Non-pigmented ciliary epithelial cell (primary cell): ENCODE data around the gene MFGE8.

Experiments
- DNase-seq: peaks from one replicate; pipeline ENCODE4 v3.0.0-alpha.2; 2010; ENCODE audit warnings: low read depth

Gene MFGE8

GRCh38 chr15:88900309-88900981 lies 12.7 kb downstream of the MFGE8 start:
- DNase-seq = no peak

GRCh38 chr15:88899251-88899650 lies 13.9 kb downstream of the MFGE8 start:
- DNase-seq = no peak

- no peak for DNase-seq
Observed at GRCh38 chr15:88898736-88899135, 14.4 kb downstream of the MFGE8 start.

DNA sequence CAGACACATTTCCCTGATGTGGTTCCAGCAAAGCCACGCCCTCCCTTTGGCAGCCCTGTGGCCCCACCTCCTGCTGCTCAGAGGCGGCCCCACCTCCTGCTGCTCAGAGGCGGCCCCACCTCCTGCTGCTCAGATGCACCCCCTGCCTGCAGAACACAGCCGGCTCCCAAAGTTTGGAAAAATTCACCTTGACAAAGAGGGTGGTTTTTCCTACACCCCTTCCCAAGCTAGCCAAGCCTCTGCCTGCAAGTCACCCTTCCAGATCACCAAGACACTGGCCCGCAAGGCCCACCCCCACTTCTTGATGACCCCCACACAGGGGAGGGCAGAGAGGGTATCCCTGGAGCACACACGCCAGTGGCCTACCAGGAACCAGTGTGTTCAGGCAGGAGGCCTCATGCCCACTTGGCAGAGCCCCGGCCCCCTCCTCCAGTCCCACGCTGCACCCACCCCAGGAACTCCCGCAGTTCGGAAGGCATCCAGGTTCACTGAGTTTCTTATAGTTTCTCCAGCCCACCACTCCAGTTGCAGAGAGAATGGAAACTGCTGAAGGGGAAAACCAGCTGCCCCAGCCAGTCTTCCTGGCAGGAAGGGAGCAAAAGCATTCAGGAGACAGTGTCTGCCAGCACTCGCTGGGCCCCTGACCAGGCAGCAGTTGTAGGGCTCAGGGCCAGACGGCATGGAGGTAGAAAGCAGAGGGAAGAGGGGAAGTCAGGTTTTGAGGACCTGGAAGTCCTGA lies 15.6 kb downstream of the MFGE8 start:
- no peak for DNase-seq

DNA sequence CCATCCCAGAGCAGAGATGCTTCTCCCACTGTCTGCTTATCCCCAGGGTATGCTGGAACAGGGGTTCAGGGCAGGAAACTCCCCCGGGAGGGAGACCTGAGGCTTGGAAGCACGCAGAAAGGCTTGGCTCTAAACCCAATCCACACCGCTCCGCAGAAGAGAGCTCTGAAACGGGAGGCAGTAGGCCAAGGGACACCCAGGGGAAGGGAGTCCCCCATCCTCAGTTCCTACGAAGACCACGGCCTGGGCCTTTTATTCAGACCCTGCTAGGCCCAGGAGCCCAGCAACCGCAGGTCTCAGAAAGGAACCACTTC lies 16.1 kb downstream of the MFGE8 start:
- no peak for DNase-seq

DNA sequence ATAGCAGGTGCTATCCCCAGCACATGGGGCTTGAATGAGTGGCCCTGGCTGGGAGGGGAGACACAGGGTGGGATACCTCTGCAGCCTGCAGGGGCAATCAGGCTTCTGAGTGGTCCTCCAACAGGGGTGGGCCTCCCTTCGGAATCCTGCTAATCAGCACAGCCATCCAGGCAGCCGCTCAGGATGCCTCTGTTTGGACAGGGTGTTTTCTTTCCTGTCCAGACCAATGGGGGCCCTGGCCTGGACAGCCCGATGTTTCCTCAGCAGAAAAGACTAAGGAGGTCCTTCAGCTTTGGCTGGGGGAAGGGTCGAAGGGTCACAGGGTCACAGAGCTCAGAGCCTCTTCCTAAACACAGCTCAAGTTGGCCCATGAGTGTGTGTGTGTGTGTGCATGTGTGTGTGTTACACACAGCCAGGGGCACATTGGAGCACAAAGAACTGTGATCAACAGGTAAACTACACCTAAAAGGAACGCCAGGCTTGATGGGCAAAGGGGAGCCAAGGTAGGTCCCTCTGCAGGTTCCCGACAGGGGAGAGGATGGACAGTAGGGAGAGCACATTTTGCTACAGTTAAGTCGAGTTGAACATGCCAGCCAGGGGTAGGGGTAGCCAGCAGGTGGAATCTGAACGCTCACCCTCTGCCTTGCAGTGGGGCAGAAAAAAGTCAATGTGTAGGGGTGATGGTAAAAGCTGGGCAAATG lies 16.7 kb downstream of the MFGE8 start:
- no peak for DNase-seq

- no peak for DNase-seq
Observed at GRCh38 chr15:88894819-88895767, 18.1 kb downstream of the MFGE8 start, which contains the start of gene HAPLN3. TSS of gene HAPLN3 (minus strand) at chr15:88895544. CDS start at chr15:88887298, 8,246 bp downstream.

- no peak for DNase-seq
Observed at GRCh38 chr15:88894348-88894818, 18.8 kb downstream of the MFGE8 start.

GRCh38 chr15:88891540-88892254 lies 21.5 kb downstream of the MFGE8 start:
- no peak for DNase-seq

- DNase-seq = no peak
Observed at GRCh38 chr15:88890495-88890894, 22.7 kb downstream of the MFGE8 start.

DNA sequence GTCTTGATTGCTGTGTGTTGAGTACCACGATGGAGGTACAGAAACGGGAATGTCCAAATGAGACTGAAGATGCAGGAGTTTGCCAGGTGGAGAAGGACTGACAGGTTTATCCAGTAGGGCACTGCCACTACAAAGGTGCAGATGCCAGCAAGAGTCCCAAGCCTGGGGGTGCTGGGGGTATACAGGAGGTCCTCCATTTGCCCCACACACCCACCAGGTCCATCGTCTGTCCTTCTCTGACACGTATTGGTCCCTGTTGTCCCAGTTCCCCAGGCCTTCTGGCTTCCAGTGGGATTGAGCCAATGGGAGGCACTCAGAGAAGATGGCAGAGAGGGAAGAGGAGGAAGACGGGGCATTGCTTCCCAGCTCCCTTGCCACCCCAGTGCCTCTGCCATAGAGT lies 24.5 kb downstream of the MFGE8 start:
- no peak for DNase-seq

GRCh38 chr15:88887068-88887580 lies 26.1 kb downstream of the MFGE8 start:
- DNase-seq = no peak

DNA sequence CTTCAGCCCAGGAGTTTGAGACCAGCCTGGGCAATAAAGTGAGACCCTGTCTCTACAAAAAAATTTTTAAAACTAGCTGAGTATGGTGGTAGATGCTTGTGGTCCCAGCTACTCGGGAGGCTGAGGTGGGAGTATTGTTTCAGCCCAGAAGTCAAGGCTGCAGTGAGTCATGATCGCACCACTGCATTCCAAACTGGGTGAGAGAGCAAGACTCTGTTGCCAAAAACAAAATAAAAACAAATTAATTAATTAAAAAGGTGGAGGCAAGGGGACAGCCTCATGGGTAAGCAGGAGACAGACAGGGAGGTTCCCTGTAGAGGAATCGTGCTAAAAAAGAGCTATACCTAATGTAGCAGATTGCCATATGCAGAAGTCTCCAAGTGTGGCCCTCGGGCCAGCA lies 30.4 kb downstream of the MFGE8 start:
- DNase-seq = no peak

GRCh38 chr15:88881775-88882174 lies 31.4 kb downstream of the MFGE8 start:
- no peak for DNase-seq

DNA sequence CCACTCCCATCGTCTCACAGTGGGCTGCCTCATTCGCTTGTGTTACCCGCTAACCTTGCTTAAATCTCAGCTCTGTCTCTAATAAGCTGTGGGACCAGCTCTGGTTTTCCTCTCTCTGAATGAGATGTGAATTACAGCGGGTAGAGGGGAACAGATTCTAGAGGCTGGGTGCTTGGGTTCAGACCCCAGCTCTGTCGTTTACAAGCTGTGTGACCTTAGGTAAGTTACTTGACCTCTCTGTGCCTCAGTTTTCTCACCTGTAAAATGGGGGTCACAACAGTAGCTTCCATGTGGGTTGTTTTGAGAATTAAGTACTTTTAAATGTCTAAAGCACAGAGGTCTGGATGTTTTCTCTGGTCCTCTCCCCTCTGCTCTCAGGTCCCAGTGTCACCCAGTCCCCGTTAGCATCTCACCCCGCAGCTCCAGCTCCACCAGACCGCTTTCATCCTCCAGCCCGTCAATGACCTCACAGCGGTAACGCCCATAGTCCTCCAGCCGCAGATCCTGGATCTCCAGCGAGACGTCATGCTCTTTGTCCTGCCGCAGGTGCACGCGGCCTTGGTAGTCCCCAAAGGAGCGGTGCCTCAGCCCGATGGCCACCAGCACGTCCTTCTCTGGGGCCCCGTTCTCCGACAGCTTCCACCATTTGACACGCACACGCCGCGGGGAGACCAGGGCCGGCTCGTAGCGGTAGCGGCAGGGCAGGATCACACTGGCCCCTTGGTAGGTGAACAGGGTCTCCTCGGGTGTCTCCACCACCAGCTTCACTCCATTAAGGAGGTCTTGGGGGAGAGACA lies 32.0 kb downstream of the MFGE8 start:
- DNase-seq = no peak

DNA sequence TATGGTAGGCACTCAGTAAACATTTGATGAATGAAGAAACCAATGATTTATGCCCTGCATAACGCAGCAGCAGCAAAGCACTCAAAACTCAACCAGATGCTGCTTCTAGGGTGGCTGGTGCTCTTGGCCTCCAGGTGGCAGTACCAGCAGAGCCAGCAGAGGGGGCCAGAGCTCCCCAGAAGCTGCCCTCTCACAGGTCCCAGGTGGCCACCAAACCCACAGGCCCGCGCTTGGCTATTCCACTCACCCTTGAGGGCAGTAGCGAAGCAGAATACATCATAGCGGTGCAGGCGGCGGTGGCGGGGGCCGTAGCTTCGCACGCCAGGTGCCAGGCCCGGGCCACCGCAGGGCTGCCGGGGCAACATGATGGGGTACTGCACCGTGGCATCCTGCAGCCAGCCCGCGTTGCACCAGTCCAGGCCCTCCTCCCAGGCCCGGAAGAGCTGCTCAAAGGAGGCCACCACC lies 34.4 kb downstream of the MFGE8 start:
- DNase-seq = no peak

- DNase-seq = no peak
Observed at GRCh38 chr15:88877906-88878305, 35.3 kb downstream of the MFGE8 start.

DNA sequence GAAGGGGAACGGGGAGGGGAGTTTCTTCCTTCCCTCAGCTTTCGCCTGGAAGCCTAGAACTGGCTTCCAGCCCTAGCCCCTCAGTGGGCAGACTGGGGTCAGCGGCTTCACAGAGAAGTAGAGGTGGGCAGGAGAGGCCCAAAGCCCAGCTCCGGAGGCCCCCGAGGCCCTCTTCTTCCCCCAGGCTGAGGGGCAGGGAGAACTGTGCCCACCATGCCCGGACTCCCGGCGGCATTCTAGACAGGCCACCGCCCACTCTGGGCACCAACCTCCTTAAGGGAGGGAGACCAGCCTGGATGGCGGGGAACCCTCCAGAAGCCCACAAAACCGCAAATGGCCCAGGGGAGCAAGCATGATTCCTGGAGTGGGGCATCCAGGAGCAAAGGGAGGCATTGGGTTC lies 35.8 kb downstream of the MFGE8 start:
- no peak for DNase-seq

- no peak for DNase-seq
Observed at GRCh38 chr15:88876573-88876972, 36.6 kb downstream of the MFGE8 start.

- DNase-seq = no peak
Observed at GRCh38 chr15:88874684-88875083, 38.5 kb downstream of the MFGE8 start.
